IMR-90 (cell line): ENCODE results near the gene C10orf71. TPM values are rescaled to one million over a fixed set of nuclear protein-coding genes. Genes with fewer than 3 reads are reported as not detected.

ENCODE experiments used
- ATAC-seq: fragments of 200-7000 bp; cut with Tn5 transposase; 2 replicates; pipeline ENCODE4 v1.9.1; 2020; ENCODE audit warnings: low read depth, mild to moderate bottlenecking, moderate library complexity
- BruUV-seq: library from RNA; stranded (reverse); fragments of 400-500 nt; replicated peaks from 2 replicates; lab custom pipeline; 2021; lab: Mats Ljungman, UMichigan
- CTCF ChIA-PET: fragments of 300-600 bp; formaldehyde crosslinking; extraction: SDS; loops from one replicate; lab custom pipeline; 2021; ENCODE audit warnings: antibody characterized with exemption; lab: Yijun Ruan, JAX
- POLR2A ChIA-PET: fragments of 300-600 bp; sonication (Branson Sonifier 250); formaldehyde crosslinking; loops from one replicate; lab custom pipeline; 2022; ENCODE audit warnings: antibody characterized with exemption; ENCODE audit not compliant: unreplicated experiment; lab: Charles Lee
- DNase-seq: peaks from one replicate; pipeline ENCODE4 v3.0.0; 2013
- H2AFZ ChIP-seq: replicated peaks from 2 replicates; pipeline ENCODE3; 2013; ENCODE audit warnings: low read length, mild to moderate bottlenecking; ENCODE audit not compliant: poor library complexity
- H2AK5ac ChIP-seq: 2 replicates; pipeline ENCODE4 v1.6.1; 2013; ENCODE audit warnings: low read depth, low read length, inconsistent platforms
- H2AK9ac ChIP-seq: replicated peaks from 2 replicates; pipeline ENCODE3; 2013; ENCODE audit warnings: mild to moderate bottlenecking, low read depth, low read length, moderate library complexity; ENCODE audit not compliant: poor library complexity
- H2BK120ac ChIP-seq: 2 replicates; pipeline ENCODE4 v1.6.1; 2013; ENCODE audit warnings: low read depth, low read length, inconsistent platforms
- H2BK15ac ChIP-seq: 3 replicates; pipeline ENCODE4 v1.6.1; 2013; ENCODE audit warnings: low read depth, low read length, inconsistent platforms
- H2BK20ac ChIP-seq: 2 replicates; pipeline ENCODE4 v1.6.1; 2013; ENCODE audit warnings: low read depth, mild to moderate bottlenecking, inconsistent platforms, low read length, moderate library complexity
- H2BK5ac ChIP-seq: 2 replicates; pipeline ENCODE4 v1.6.1; 2013; ENCODE audit warnings: mild to moderate bottlenecking, low read depth, low read length, inconsistent platforms; ENCODE audit not compliant: poor library complexity, severe bottlenecking
- H3K14ac ChIP-seq: replicated peaks from 2 replicates; pipeline ENCODE4 v1.6.1; 2013; ENCODE audit warnings: low read depth, low read length, inconsistent platforms
- H3K18ac ChIP-seq: 2 replicates; pipeline ENCODE4 v1.6.1; 2013; ENCODE audit warnings: low read depth, low read length, control low read depth
- H3K23ac ChIP-seq: 2 replicates; pipeline ENCODE4 v1.6.1; 2013; ENCODE audit warnings: low read depth, low read length, inconsistent platforms
- H3K27ac ChIP-seq: 2 replicates; pipeline ENCODE4 v1.5.1; 2013; ENCODE audit warnings: mild to moderate bottlenecking, control low read depth, low read length; ENCODE audit not compliant: insufficient read depth
- H3K27me3 ChIP-seq: 2 replicates; pipeline ENCODE4 v1.6.1; 2013; ENCODE audit warnings: low read length; ENCODE audit not compliant: control insufficient read depth, insufficient read depth
- H3K36me3 ChIP-seq: 2 replicates; pipeline ENCODE4 v1.6.1; 2013; ENCODE audit warnings: low read length, mixed read lengths; ENCODE audit not compliant: control insufficient read depth, insufficient read depth
- H3K4ac ChIP-seq: 2 replicates; pipeline ENCODE4 v1.6.1; 2013; ENCODE audit warnings: low read depth, low read length, inconsistent platforms
- H3K4me1 ChIP-seq: 2 replicates; pipeline ENCODE4 v1.6.1; 2013; ENCODE audit warnings: low read length, mixed read lengths; ENCODE audit not compliant: control insufficient read depth, insufficient read depth
- H3K4me2 ChIP-seq: 2 replicates; pipeline ENCODE4 v1.6.1; 2013; ENCODE audit warnings: low read depth, mild to moderate bottlenecking, control low read depth, low read length, moderate library complexity
- H3K4me3 ChIP-seq: 2 replicates; pipeline ENCODE4 v1.5.1; 2013; ENCODE audit warnings: low read depth, mild to moderate bottlenecking, control low read depth, low read length, moderate library complexity; ENCODE audit not compliant: insufficient read depth
- H3K56ac ChIP-seq: 2 replicates; pipeline ENCODE4 v1.6.1; 2013; ENCODE audit warnings: low read length, inconsistent platforms; ENCODE audit not compliant: insufficient read depth; ENCODE audit errors: extremely low read depth
- H3K79me1 ChIP-seq, 2 experiments: 2 replicates each; pipeline ENCODE4 v1.6.1; 2013; ENCODE audit warnings: low read length in 2 of 2, inconsistent platforms in 1 of 2, low read depth in 1 of 2
- H3K9ac ChIP-seq: 2 replicates; pipeline ENCODE4 v1.6.1; 2013; ENCODE audit warnings: low read depth, low read length, control low read depth
- H3K9me1 ChIP-seq: 2 replicates; pipeline ENCODE4 v1.6.1; 2013; ENCODE audit warnings: low read length, inconsistent platforms; ENCODE audit not compliant: insufficient read depth
- H3K9me3 ChIP-seq: 2 replicates; pipeline ENCODE4 v1.6.1; 2013; ENCODE audit warnings: low read length; ENCODE audit not compliant: control insufficient read depth, insufficient read depth
- H4K20me1 ChIP-seq: 2 replicates; pipeline ENCODE4 v1.6.1; 2013; ENCODE audit warnings: low read length, inconsistent platforms; ENCODE audit not compliant: insufficient read depth
- H4K5ac ChIP-seq: 2 replicates; pipeline ENCODE4 v1.6.1; 2013; ENCODE audit warnings: mild to moderate bottlenecking, low read depth, low read length, control low read depth
- H4K8ac ChIP-seq, 2 experiments: 2 replicates each; pipeline ENCODE4 v1.6.1; 2013; ENCODE audit warnings: low read depth in 2 of 2, low read length in 2 of 2, control low read depth in 1 of 2, inconsistent platforms in 1 of 2
- H4K91ac ChIP-seq: 2 replicates; pipeline ENCODE4 v1.6.1; 2013; ENCODE audit warnings: low read depth, low read length, inconsistent platforms; ENCODE audit not compliant: insufficient read depth
- BHLHE40 ChIP-seq: fragments of 150-350 bp; IDR thresholded peaks from 2 replicates; pipeline ENCODE4 v1.6.1; 2016; ENCODE audit warnings: mild to moderate bottlenecking, low read depth, low read length
- CEBPB ChIP-seq: IDR thresholded peaks from 2 replicates; pipeline ENCODE4 v1.6.1; 2012; ENCODE audit warnings: low read depth, low read length, improper control_type of control experiment
- CHD1 ChIP-seq: IDR thresholded peaks from 2 replicates; pipeline ENCODE4 v1.6.1; 2012; ENCODE audit warnings: low read depth, low read length, improper control_type of control experiment
- ELK1 ChIP-seq: fragments of 150-350 bp; IDR thresholded peaks from 2 replicates; pipeline ENCODE4 v1.6.1; 2016; ENCODE audit warnings: low read depth, mild to moderate bottlenecking, low read length, moderate library complexity, borderline replicate concordance
- FOS ChIP-seq: fragments of 150-350 bp; IDR thresholded peaks from 2 replicates; pipeline ENCODE4 v1.6.1; 2016; ENCODE audit warnings: low read depth, low read length
- MAFK ChIP-seq: IDR thresholded peaks from 2 replicates; pipeline ENCODE4 v1.6.1; 2012; ENCODE audit warnings: low read depth, low read length, improper control_type of control experiment
- MAZ ChIP-seq: IDR thresholded peaks from 2 replicates; pipeline ENCODE4 v1.6.1; 2012; ENCODE audit warnings: low read depth, mild to moderate bottlenecking, low read length, improper control_type of control experiment, moderate library complexity, borderline replicate concordance
- MXI1 ChIP-seq: IDR thresholded peaks from 2 replicates; pipeline ENCODE4 v1.6.1; 2012; ENCODE audit warnings: low read depth, mild to moderate bottlenecking, low read length, moderate library complexity, borderline replicate concordance
- NFE2L2 ChIP-seq: fragments of 150-350 bp; IDR thresholded peaks from 2 replicates; pipeline ENCODE4 v1.6.1; 2016; ENCODE audit warnings: low read depth, mild to moderate bottlenecking, low read length
- POLR2A ChIP-seq: IDR thresholded peaks from 2 replicates; pipeline ENCODE4 v1.6.1; 2012; ENCODE audit warnings: mild to moderate bottlenecking, low read depth, low read length
- RAD21 ChIP-seq: IDR thresholded peaks from 2 replicates; pipeline ENCODE4 v1.6.1; 2012; ENCODE audit warnings: low read length, improper control_type of control experiment
- RCOR1 ChIP-seq: IDR thresholded peaks from 2 replicates; pipeline ENCODE4 v1.6.1; 2012; ENCODE audit warnings: mild to moderate bottlenecking, low read length, improper control_type of control experiment; ENCODE audit not compliant: insufficient replicate concordance
- RFX5 ChIP-seq: IDR thresholded peaks from 2 replicates; pipeline ENCODE4 v1.8.0; 2012; ENCODE audit warnings: low read depth, mild to moderate bottlenecking, low read length, moderate library complexity
- SMC3 ChIP-seq: fragments of 150-350 bp; IDR thresholded peaks from 2 replicates; pipeline ENCODE4 v1.6.1; 2016; ENCODE audit warnings: low read depth, mild to moderate bottlenecking, antibody characterized with exemption, low read length, moderate library complexity
- USF2 ChIP-seq: fragments of 150-350 bp; IDR thresholded peaks from 2 replicates; pipeline ENCODE4 v1.6.1; 2017; ENCODE audit warnings: mild to moderate bottlenecking, antibody characterized with exemption, low read length, low read depth
- WGBS, 2 experiments: methylation state at CpG; one replicate each; pipeline versions ENCODE4 v1.1.5 to v1.1.7; 2013; ENCODE audit warnings: missing lambda C conversion rate in 2 of 2; ENCODE audit not compliant: insufficient read length in 1 of 2; ENCODE audit errors: extremely low coverage in 2 of 2; 5-methylcytosine and 5-hydroxymethylcytosine counted together
- dilution Hi-C: fragments of 300-500 bp; cut with HindIII; formaldehyde crosslinking; loops from one replicate; pipeline ENCODE4 v1.14.3; 2018; ENCODE audit warnings: low sequenced_read_pairs; ENCODE audit not compliant: unreplicated experiment
- in situ Hi-C: fragments of 300-500 bp; cut with MboI; formaldehyde crosslinking; loops from 3 replicates; pipeline ENCODE4 v1.14.3; 2019; ENCODE audit warnings: low sequenced_read_pairs, inconsistent platforms, mixed read lengths
- intact Hi-C: fragments of 100-400 bp; cut with micrococcal nuclease; formaldehyde crosslinking; loops from 2 replicates; pipeline ENCODE4 v1.10.0; 2022
- polyA plus RNA-seq, 3 experiments: library from polyadenylated mRNA; depleted of rRNA; stranded (reverse); fragments of >200 nt; gene quantifications; 2 replicates each; pipeline ENCODE4 v1.2.3, GENCODE V29; 2012; ENCODE audit warnings: low replicate concordance in 1 of 3
- total RNA-seq: library from RNA; depleted of rRNA; stranded (reverse); fragments of >200 nt; gene quantifications from 2 replicates; pipeline ENCODE4 v1.2.3, GENCODE V29; 2012
- TF ChIP-seq, protein P1 (sequence below): conservative IDR thresholded peaks from 2 replicates; pipeline ENCODE4 v1.5.1; 2012; ENCODE audit warnings: mild to moderate bottlenecking, low read depth, low read length, improper control_type of control experiment

The C10orf71 gene
- total and polyA plus RNA-seq, 2 of the 4 experiments (the other 2 are of a cell fraction), result not detected

GRCh38 chr10:49366460-49366859 is 67.5 kb downstream of the C10orf71 start:
- Histone ChIP-seq H3K4me3 (no peak overlapping the region), H2AK5ac (no peak overlapping the region), H2BK120ac (no peak overlapping the region), H3K4me2 (no peak overlapping the region), H4K91ac (no peak overlapping the region), H4K5ac (no peak overlapping the region), H4K8ac (no peak overlapping the region), H2BK15ac (no peak overlapping the region), H3K36me3 (no peaks in the 10 kb centered on the region), H3K56ac (no peak overlapping the region), H3K9me3 (no peaks in the 10 kb centered on the region), H3K9me1 (no peaks in the 10 kb centered on the region), H2AK9ac (no peak overlapping the region), H2BK20ac (no peak overlapping the region), H3K14ac (no peak overlapping the region), H4K20me1 (no peaks in the 10 kb centered on the region), H3K27me3 (peaks cover 12% of the 10 kb centered on the region), H3K9ac (no peak overlapping the region), H2AFZ (no peak overlapping the region), H3K79me1 (no peaks in the 10 kb centered on the region), H3K4ac (no peak overlapping the region), H2BK5ac (no peak overlapping the region), H3K4me1 (no peaks in the 10 kb centered on the region), H3K18ac (no peak overlapping the region), H3K27ac (no peak overlapping the region), H3K23ac (no peak overlapping the region)
- ATAC-seq (no peak), DNase-seq (no peak)
- POLR2A ChIA-PET, result no interaction called here
- no CpG with 5 or more reads among the region's 4 CpGs for WGBS, 2 experiments
- TF ChIP-seq BHLHE40 (no peak), FOS (no peak), MAFK (no peak), SMC3 (no peak), CHD1 (no peak), NFE2L2 (no peak), POLR2A (no peak), RFX5 (no peak), MXI1 (no peak), RAD21 (no peak), MAZ (no peak), USF2 (no peak), CEBPB (no peak), RCOR1 (no peak), ELK1 (no peak)
- TF ChIP-seq, protein P1, sequence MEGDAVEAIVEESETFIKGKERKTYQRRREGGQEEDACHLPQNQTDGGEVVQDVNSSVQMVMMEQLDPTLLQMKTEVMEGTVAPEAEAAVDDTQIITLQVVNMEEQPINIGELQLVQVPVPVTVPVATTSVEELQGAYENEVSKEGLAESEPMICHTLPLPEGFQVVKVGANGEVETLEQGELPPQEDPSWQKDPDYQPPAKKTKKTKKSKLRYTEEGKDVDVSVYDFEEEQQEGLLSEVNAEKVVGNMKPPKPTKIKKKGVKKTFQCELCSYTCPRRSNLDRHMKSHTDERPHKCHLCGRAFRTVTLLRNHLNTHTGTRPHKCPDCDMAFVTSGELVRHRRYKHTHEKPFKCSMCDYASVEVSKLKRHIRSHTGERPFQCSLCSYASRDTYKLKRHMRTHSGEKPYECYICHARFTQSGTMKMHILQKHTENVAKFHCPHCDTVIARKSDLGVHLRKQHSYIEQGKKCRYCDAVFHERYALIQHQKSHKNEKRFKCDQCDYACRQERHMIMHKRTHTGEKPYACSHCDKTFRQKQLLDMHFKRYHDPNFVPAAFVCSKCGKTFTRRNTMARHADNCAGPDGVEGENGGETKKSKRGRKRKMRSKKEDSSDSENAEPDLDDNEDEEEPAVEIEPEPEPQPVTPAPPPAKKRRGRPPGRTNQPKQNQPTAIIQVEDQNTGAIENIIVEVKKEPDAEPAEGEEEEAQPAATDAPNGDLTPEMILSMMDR, result no peak
- CTCF ChIA-PET, result no interaction called here
- dilution Hi-C loops, result no loop called here
- no TSS peak for BruUV-seq
- in situ Hi-C loops, result no loop called here
- intact Hi-C loops, result no loop called here
